HCT116 (cell line): ENCODE results near the gene PIGX. TPM values are rescaled to one million over a fixed set of nuclear protein-coding genes. Genes with fewer than 3 reads are reported as not detected.

Experiments used
- ATAC-seq: fragments of 200-7000 bp; cut with Tn5 transposase; 2 replicates; pipeline ENCODE4 v1.9.1; 2020; ENCODE audit warnings: mild to moderate bottlenecking, moderate library complexity
- BruUV-seq: library from RNA; stranded (reverse); fragments of 400-500 nt; replicated peaks from 2 replicates; lab custom pipeline; 2021; lab: Mats Ljungman, UMichigan
- CTCF ChIA-PET: fragments of 300-600 bp; sonication (Branson Sonifier 250); formaldehyde crosslinking; loops from one replicate; lab custom pipeline; 2021; ENCODE audit warnings: antibody characterized with exemption; lab: Charles Lee
- POLR2A ChIA-PET: fragments of 300-600, 350-600 bp; sonication (Branson Sonifier 250); formaldehyde crosslinking; loops from one replicate; lab custom pipeline; 2021; ENCODE audit warnings: antibody characterized with exemption; lab: Charles Lee
- RAD21 ChIA-PET, 2 experiments: fragments of 300-600 bp; sonication (Branson Sonifier 250); formaldehyde crosslinking; loops; one replicate each; lab custom pipeline; 2023; ENCODE audit warnings: low total read pairs in 2 of 2; ENCODE audit not compliant: uncharacterized antibody in 2 of 2, unreplicated experiment in 2 of 2, low non-redundant PET in 1 of 2; lab: Charles Lee
- DNase-seq: peaks from one replicate; pipeline ENCODE4 v3.0.0-alpha.2; 2010; ENCODE audit warnings: low read depth, low spot score
- H2AFZ ChIP-seq: fragments of 200-600 bp; shearing (Covaris generic), sonication (generic); 2 replicates; pipeline ENCODE4 v1.6.1; 2017; ENCODE audit warnings: low read depth, mixed run types, mixed read lengths, antibody characterized with exemption, low read length; ENCODE audit not compliant: poor library complexity, severe bottlenecking
- H3K27ac ChIP-seq: 2 replicates; pipeline ENCODE4 v1.5.1; 2012; ENCODE audit warnings: low read depth, low read length
- H3K27me3 ChIP-seq: fragments of 200-600 bp; sonication (generic); 2 replicates; pipeline ENCODE4 v1.6.1; 2016; ENCODE audit warnings: mixed run types, low read length, mixed read lengths; ENCODE audit not compliant: insufficient read depth
- H3K36me3 ChIP-seq, 2 experiments: fragments of 200-500 bp in 1 of 2; fragments of 200-600 bp in 1 of 2; sonication (Bioruptor generic) in 1 of 2; sonication (generic) in 1 of 2; 2 replicates each; pipeline versions ENCODE4 v1.5.1 to v1.6.1; 2014 to 2016; ENCODE audit warnings: low read length in 2 of 2, inconsistent platforms in 1 of 2, mixed read lengths in 1 of 2, mixed run types in 1 of 2; ENCODE audit not compliant: insufficient read depth in 2 of 2, control insufficient read depth in 1 of 2
- H3K4me1 ChIP-seq, 2 experiments: fragments of 200-600 bp in 1 of 2; sonication (generic) in 1 of 2; 2 replicates each; pipeline versions ENCODE4 v1.5.1 to v1.6.1; 2012 to 2017; ENCODE audit warnings: low read length in 2 of 2, inconsistent platforms in 1 of 2, mild to moderate bottlenecking in 1 of 2, mixed read lengths in 1 of 2, mixed run types in 1 of 2, moderate library complexity in 1 of 2; ENCODE audit not compliant: insufficient read depth in 2 of 2, control insufficient read depth in 1 of 2
- H3K4me2 ChIP-seq: fragments of 200-600 bp; sonication (generic); 2 replicates; pipeline ENCODE4 v1.6.1; 2017; ENCODE audit warnings: mixed run types, low read length, mixed read lengths
- H3K4me3 ChIP-seq, 2 experiments: fragments of 200-600 bp in 1 of 2; sonication (generic) in 1 of 2; replicated peaks in 1 of 2; 2 replicates each; pipeline ENCODE4 v1.5.1; 2011 to 2016; ENCODE audit warnings: low read length in 2 of 2, control low read depth in 1 of 2, low read depth in 1 of 2, mild to moderate bottlenecking in 1 of 2, mixed read lengths in 1 of 2, mixed run types in 1 of 2
- H3K79me2 ChIP-seq: fragments of 200-600 bp; sonication (generic); 2 replicates; pipeline ENCODE4 v1.6.1; 2017; ENCODE audit warnings: mild to moderate bottlenecking, mixed run types, low read length, moderate library complexity, mixed read lengths; ENCODE audit not compliant: insufficient read depth
- H3K9ac ChIP-seq: fragments of 200-600 bp; sonication (generic); 2 replicates; pipeline ENCODE4 v1.6.1; 2016; ENCODE audit warnings: low read length, mixed read lengths
- H3K9me2 ChIP-seq: fragments of 200-600 bp; sonication (generic), shearing (Covaris generic); 2 replicates; pipeline ENCODE4 v1.6.1; 2017; ENCODE audit warnings: mixed run types, mild to moderate bottlenecking, moderate library complexity; ENCODE audit not compliant: insufficient read depth
- H3K9me3 ChIP-seq, 2 experiments: fragments of 200-500 bp in 1 of 2; fragments of 200-600 bp in 1 of 2; sonication (Bioruptor generic) in 1 of 2; sonication (generic) in 1 of 2; 2 replicates each; pipeline ENCODE4 v1.6.1; 2014 to 2017; ENCODE audit warnings: low read length in 2 of 2, mixed read lengths in 2 of 2, inconsistent platforms in 1 of 2, low read depth in 1 of 2, mild to moderate bottlenecking in 1 of 2, mixed run types in 1 of 2, moderate library complexity in 1 of 2; ENCODE audit not compliant: control insufficient read depth in 1 of 2, insufficient read depth in 1 of 2
- H4K20me1 ChIP-seq: fragments of 200-600 bp; sonication (generic), shearing (Covaris generic); 2 replicates; pipeline ENCODE4 v1.6.1; 2017; ENCODE audit warnings: mixed run types, mild to moderate bottlenecking, moderate library complexity; ENCODE audit not compliant: insufficient read depth
- CTCF ChIP-seq, 3 experiments: fragments of 200-600 bp in 1 of 3; sonication (generic) in 1 of 3; IDR thresholded peaks in 2 of 3; conservative IDR thresholded peaks in 1 of 3; 2 replicates each; pipeline ENCODE4 v1.5.1; 2012 to 2017; ENCODE audit warnings: low read depth in 2 of 3, low read length in 2 of 3, antibody characterized with exemption in 1 of 3, borderline replicate concordance in 1 of 3, control low read depth in 1 of 3, mild to moderate bottlenecking in 1 of 3, mixed read lengths in 1 of 3, mixed run types in 1 of 3, moderate library complexity in 1 of 3; ENCODE audit not compliant: insufficient read depth in 1 of 3
- ELF1 ChIP-seq: IDR thresholded peaks from 2 replicates; pipeline ENCODE4 v1.6.1; 2012; ENCODE audit warnings: low read depth, borderline replicate concordance
- MAX ChIP-seq: IDR thresholded peaks from 2 replicates; pipeline ENCODE4 v1.6.1; 2012
- RAD21 ChIP-seq: IDR thresholded peaks from 2 replicates; pipeline ENCODE4 v1.6.1; 2012; ENCODE audit warnings: low read depth, mild to moderate bottlenecking
- YY1 ChIP-seq: IDR thresholded peaks from 2 replicates; pipeline ENCODE4 v1.6.1; 2011; ENCODE audit warnings: low read length, low read depth, moderate library complexity, mild to moderate bottlenecking; ENCODE audit not compliant: insufficient replicate concordance; ENCODE audit errors: extremely low read depth
- intact Hi-C: fragments of 100-400 bp; cut with micrococcal nuclease; formaldehyde crosslinking; loops from 2 replicates; pipeline ENCODE4 v1.10.0; 2022
- total RNA-seq: library from RNA; stranded (reverse); gene quantifications from one replicate; pipeline ENCODE4 v1.2.1, GENCODE V29; 2021; ENCODE audit not compliant: unreplicated experiment
- TF ChIP-seq, protein P1 (sequence below): IDR thresholded peaks from 2 replicates; pipeline ENCODE4 v1.6.1; 2012

PIGX gene
- total RNA-seq, 1 experiment from 2014 or later, result 27.2 TPM

DNA sequence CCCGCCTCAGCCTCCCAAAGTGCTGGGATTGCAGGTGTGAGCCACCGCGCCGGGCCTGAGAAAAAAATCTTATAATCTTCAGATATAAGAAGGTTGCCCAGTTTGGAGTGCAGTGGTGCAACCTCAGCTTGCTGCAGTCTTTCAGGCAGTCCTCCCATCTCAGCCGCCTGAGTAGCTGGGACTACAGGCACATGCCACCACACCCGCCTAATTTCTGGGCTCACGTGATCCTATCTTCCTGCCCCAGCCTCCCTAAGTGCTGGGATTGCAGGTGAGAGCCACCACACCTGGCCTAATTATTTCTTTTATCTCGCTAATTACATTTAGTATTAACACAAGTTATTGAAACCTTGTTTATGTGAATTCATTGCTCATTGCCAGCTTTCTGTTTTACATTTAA lies 41.0 kb downstream of the PIGX start:
- BruUV-seq, result no TSS peak
- Histone ChIP-seq H3K36me3 (peaks cover 0 to 25% of the 10 kb centered on the region in 2 experiments; a peak in 1 of 4 replicates), H3K79me2 (peaks cover 96% of the 10 kb centered on the region), H3K27ac (no peak overlapping the region), H3K4me3 (no peak overlapping the region), H4K20me1 (peaks cover 13% of the 10 kb centered on the region; the same call in 1 of the 2 replicates), H3K9me2 (no peaks in the 10 kb centered on the region), H3K4me2 (no peak overlapping the region), H3K4me1 (peaks cover 0 to 3% of the 10 kb centered on the region in 2 experiments; a peak in 1 of 4 replicates), H3K9me3 (peaks cover 9 to 13% of the 10 kb centered on the region in 2 experiments; a peak in 2 of 4 replicates), H2AFZ (no peak overlapping the region), H3K9ac (no peak overlapping the region), H3K27me3 (no peaks in the 10 kb centered on the region)
- ChIA-PET POLR2A (no interaction called here), RAD21 (no interaction called here), CTCF (no interaction called here)
- ATAC-seq (no peak), DNase-seq (no peak)
- intact Hi-C loops, result no loop called here
- TF ChIP-seq, protein P1, sequence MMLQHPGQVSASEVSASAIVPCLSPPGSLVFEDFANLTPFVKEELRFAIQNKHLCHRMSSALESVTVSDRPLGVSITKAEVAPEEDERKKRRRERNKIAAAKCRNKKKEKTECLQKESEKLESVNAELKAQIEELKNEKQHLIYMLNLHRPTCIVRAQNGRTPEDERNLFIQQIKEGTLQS, result no peak
- TF ChIP-seq MAX, result no peak
- TF ChIP-seq RAD21, result no peak
- no peak for TF ChIP-seq ELF1
- no peak for TF ChIP-seq YY1
- TF ChIP-seq CTCF (IDR thresholded peaks at IDR 0.05 in 2 of 3, conservative IDR thresholded peaks at IDR 0.05 in 1 of 3; ENCODE audit: borderline replicate concordance in 1 of 3, insufficient read depth in 1 of 3, low read depth in 2 of 3, low read length in 2 of 3), result no peak
